Ishikawa (cell line): Measurements from ENCODE around the gene FAM180A.

Source experiments
- CEBPB ChIP-seq: IDR thresholded peaks from 2 replicates; pipeline ENCODE4 v1.6.1; 2012
- EGR1 ChIP-seq: IDR thresholded peaks from 2 replicates; pipeline ENCODE4 v1.6.1; 2012
- EP300 ChIP-seq: IDR thresholded peaks from 2 replicates; pipeline ENCODE4 v1.6.1; 2012; ENCODE audit warnings: borderline replicate concordance
- RAD21 ChIP-seq: IDR thresholded peaks from 2 replicates; pipeline ENCODE4 v1.6.1; 2012; ENCODE audit warnings: low read depth
- TAF1 ChIP-seq: IDR thresholded peaks from 2 replicates; pipeline ENCODE4 v1.6.1; 2012; ENCODE audit warnings: low read depth, mild to moderate bottlenecking
- TF ChIP-seq, protein P1 (sequence below): IDR thresholded peaks from 2 replicates; pipeline ENCODE4 v1.6.1; 2012

DNA sequence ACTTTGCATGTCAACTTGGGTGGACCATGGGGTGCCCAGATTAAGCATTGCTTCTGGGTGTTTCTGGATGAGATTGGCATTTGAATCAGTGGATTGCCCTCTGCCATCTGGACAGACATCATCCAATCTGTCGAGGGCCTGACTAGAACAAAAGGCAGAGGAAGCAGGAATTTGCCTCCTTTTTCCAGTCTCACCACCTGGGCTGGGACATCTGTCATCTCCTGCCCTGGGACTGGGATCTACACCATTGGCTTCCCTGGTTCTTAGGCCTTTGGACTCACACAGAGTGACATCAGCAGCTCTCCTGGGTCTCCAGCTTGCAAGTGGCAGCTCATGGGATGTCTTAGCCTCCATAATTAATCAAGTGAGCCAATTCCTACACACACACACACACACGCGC is 30.9 kb downstream of the FAM180A start:
- TF ChIP-seq RAD21: no peak
- TF ChIP-seq, protein P1, sequence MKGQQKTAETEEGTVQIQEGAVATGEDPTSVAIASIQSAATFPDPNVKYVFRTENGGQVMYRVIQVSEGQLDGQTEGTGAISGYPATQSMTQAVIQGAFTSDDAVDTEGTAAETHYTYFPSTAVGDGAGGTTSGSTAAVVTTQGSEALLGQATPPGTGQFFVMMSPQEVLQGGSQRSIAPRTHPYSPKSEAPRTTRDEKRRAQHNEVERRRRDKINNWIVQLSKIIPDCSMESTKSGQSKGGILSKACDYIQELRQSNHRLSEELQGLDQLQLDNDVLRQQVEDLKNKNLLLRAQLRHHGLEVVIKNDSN: no peak
- TF ChIP-seq EP300: no peak
- no peak for TF ChIP-seq CEBPB
- no peak for TF ChIP-seq TAF1
- TF ChIP-seq EGR1: no peak
